KMS-11 (cell line): ENCODE results near the gene KDELR3.

Experiments
- H2AFZ ChIP-seq: fragments of 200-600 bp; sonication (generic); 2 replicates; pipeline ENCODE4 v1.6.1; 2016; ENCODE audit warnings: antibody characterized with exemption, mixed run types, low read depth
- H3K27ac ChIP-seq: fragments of 200-600 bp; sonication (generic); 2 replicates; pipeline ENCODE4 v1.6.1; 2016; ENCODE audit warnings: mild to moderate bottlenecking, mixed run types
- H3K27me3 ChIP-seq: fragments of 200-600 bp; sonication (generic); 2 replicates; pipeline ENCODE4 v1.6.1; 2017; ENCODE audit warnings: mild to moderate bottlenecking, low read depth, mixed run types, moderate library complexity; ENCODE audit not compliant: insufficient read depth
- H3K36me3 ChIP-seq: fragments of 200-600 bp; sonication (generic); 2 replicates; pipeline ENCODE4 v1.6.1; 2017; ENCODE audit warnings: mild to moderate bottlenecking, mixed run types; ENCODE audit not compliant: insufficient read depth
- H3K4me1 ChIP-seq: fragments of 200-600 bp; sonication (generic); 2 replicates; pipeline ENCODE4 v1.6.1; 2016; ENCODE audit warnings: mild to moderate bottlenecking, low read depth, mixed run types; ENCODE audit not compliant: poor library complexity, severe bottlenecking
- H3K4me2 ChIP-seq: fragments of 200-600 bp; sonication (generic); 2 replicates; pipeline ENCODE4 v1.7.0; 2016; ENCODE audit warnings: mild to moderate bottlenecking, mixed run types
- H3K4me3 ChIP-seq: fragments of 200-600 bp; sonication (generic); IDR thresholded peaks from 2 replicates; pipeline ENCODE4 v1.6.1; 2017; ENCODE audit warnings: low read depth, low read length, mixed read lengths; ENCODE audit not compliant: insufficient read depth
- H3K79me2 ChIP-seq: fragments of 200-600 bp; sonication (generic); 2 replicates; pipeline ENCODE4 v1.6.1; 2016; ENCODE audit warnings: low read depth, mixed run types; ENCODE audit not compliant: insufficient read depth
- H3K9ac ChIP-seq: fragments of 200-600 bp; sonication (generic); 2 replicates; pipeline ENCODE4 v1.6.1; 2016; ENCODE audit warnings: mild to moderate bottlenecking, mixed run types
- H4K20me1 ChIP-seq: fragments of 200-600 bp; sonication (generic); 2 replicates; pipeline ENCODE4 v1.6.1; 2016; ENCODE audit warnings: mild to moderate bottlenecking, mixed run types; ENCODE audit not compliant: insufficient read depth
- TF ChIP-seq, protein P1 (sequence below): fragments of 200-600 bp; sonication (generic); conservative IDR thresholded peaks from 2 replicates; pipeline ENCODE4 v1.6.1; 2017; ENCODE audit warnings: low read depth, mild to moderate bottlenecking, antibody characterized with exemption, low read length, moderate library complexity, mixed read lengths

Gene KDELR3

DNA sequence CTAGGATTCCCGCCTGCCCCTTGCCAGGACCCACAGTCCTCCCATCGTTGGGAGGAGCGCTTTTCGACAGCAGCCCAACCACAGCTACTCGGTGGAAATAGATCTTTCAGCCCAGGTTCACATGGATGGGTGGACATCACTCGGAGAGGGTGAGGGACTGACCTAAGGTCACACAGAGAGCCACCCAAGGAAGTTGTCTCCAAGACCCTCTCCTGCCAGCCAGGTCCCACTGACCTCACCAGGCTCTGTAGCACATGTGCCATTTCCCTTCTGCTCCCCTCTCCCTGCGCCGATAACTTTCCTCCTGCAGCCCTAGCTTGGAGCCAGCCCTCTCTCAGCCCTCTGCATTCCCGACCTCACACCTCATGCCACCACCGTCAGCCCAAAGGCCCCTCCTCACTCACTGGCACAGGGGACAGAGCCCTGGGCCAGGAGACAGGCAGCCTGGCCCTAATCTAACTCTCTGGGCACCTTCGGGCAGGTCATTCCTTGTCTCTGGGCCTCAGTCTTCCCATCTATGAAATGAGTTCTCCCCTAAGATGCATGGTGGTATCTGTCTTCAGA, 17.6 kb upstream of the KDELR3 start:
- Histone ChIP-seq H3K27me3 (peaks cover 39% of the 10 kb centered on the region; the same call in 1 of the 2 replicates), H3K4me2 (no peak overlapping the region), H3K27ac (no peak overlapping the region), H3K4me3 (no peak overlapping the region), H3K9ac (no peak overlapping the region), H3K36me3 (no peaks in the 10 kb centered on the region), H2AFZ (no peak overlapping the region), H3K4me1 (peaks cover 5% of the 10 kb centered on the region), H4K20me1 (no peaks in the 10 kb centered on the region), H3K79me2 (no peaks in the 10 kb centered on the region)
- TF ChIP-seq, protein P1, sequence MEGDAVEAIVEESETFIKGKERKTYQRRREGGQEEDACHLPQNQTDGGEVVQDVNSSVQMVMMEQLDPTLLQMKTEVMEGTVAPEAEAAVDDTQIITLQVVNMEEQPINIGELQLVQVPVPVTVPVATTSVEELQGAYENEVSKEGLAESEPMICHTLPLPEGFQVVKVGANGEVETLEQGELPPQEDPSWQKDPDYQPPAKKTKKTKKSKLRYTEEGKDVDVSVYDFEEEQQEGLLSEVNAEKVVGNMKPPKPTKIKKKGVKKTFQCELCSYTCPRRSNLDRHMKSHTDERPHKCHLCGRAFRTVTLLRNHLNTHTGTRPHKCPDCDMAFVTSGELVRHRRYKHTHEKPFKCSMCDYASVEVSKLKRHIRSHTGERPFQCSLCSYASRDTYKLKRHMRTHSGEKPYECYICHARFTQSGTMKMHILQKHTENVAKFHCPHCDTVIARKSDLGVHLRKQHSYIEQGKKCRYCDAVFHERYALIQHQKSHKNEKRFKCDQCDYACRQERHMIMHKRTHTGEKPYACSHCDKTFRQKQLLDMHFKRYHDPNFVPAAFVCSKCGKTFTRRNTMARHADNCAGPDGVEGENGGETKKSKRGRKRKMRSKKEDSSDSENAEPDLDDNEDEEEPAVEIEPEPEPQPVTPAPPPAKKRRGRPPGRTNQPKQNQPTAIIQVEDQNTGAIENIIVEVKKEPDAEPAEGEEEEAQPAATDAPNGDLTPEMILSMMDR = no peak

DNA sequence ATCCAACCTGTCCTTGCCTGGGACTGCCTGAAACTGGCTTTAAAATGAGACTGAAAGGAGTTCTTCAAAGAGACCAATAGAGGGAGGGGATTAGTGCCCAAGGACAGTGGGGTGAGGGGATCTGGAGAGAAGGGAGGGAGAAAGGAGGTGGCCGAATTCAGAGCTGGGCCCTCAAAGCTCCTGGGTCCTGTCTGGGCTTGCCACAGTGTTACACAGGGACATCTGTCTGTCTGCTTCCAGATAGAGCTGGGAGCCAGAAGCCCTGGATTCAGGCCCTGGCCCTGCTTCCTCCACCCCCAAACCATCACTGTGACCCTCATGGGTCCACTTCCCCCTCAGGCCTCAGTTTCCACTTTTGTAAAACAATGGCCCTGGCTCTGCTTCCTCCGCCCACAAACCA, 16.5 kb upstream of the KDELR3 start:
- H3K36me3 ChIP-seq = no peaks in the 10 kb centered on the region
- H3K4me2 ChIP-seq = no peak overlapping the region
- H3K9ac ChIP-seq = no peak overlapping the region
- TF ChIP-seq, protein P1 = no peak
- H3K27ac ChIP-seq = no peak overlapping the region
- H4K20me1 ChIP-seq = no peaks in the 10 kb centered on the region
- no peaks in the 10 kb centered on the region for H3K79me2 ChIP-seq
- H3K4me3 ChIP-seq = no peak overlapping the region
- no peak overlapping the region for H2AFZ ChIP-seq
- H3K27me3 ChIP-seq = peaks cover 38% of the 10 kb centered on the region; the same call in 1 of the 2 replicates
- peaks cover 9% of the 10 kb centered on the region for H3K4me1 ChIP-seq

DNA sequence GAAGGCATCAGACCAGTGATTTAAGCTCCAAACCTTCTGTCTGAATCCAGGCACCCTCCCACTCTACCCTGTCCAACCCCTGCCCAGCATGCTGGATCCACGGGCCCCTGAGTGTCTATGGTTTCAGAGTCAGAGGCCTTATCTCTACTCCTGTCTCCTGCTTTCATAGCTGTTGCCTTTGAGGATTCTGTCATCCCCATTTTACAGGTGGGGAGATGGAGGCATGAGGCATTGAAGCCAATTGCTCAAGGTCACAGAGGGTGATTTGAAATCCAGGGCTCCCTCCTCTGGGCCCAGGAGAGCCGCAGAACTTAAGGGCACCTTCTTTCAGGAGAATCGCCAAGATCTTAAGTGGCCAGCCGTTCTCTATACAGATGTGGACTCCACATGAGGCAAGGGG, 16.0 kb upstream of the KDELR3 start:
- Histone ChIP-seq H3K4me2 (no peak overlapping the region), H3K4me1 (peaks cover 13% of the 10 kb centered on the region), H3K79me2 (no peaks in the 10 kb centered on the region), H2AFZ (no peak overlapping the region), H3K36me3 (no peaks in the 10 kb centered on the region), H3K27me3 (peaks cover 38% of the 10 kb centered on the region; the same call in 1 of the 2 replicates), H3K4me3 (no peak overlapping the region), H3K9ac (no peak overlapping the region), H4K20me1 (no peaks in the 10 kb centered on the region), H3K27ac (no peak overlapping the region)
- TF ChIP-seq, protein P1 = no peak

DNA sequence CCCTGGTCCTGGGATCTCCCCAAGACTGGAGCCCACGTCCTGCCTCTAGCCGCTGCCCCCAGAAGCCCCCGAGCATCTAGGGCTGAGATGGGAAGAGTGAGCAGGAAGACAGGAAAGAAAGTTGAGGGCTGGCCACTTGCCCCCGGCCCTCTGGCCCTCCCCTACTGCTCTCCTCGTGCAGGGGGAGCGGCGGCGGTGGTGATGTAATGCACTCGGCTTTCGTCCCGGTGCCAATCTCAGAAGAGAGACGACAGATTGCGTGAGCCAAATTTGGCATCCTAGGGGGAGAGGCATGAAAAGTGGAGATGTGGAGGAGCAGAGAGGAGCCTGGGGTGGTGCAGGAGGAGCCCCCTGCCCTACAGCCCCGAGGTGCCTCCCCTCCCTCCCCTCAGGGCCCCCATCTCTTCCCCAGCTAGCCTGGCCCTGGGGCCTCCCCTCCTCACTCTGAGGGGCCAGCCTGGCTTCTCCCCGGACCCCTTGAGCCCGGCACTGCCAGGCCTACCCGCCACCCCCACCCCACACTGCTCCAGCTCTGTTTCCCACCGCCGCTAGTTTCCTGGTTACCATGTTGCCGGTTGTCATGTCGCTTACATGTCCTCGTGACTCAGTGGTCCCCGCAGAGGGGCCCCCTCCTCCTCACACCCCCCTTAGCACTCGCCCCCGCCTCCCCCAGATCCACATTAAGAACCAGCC, 15.4 kb upstream of the KDELR3 start:
- no peaks in the 10 kb centered on the region for H3K79me2 ChIP-seq
- no peak overlapping the region for H3K4me2 ChIP-seq
- H3K4me1 ChIP-seq = peaks cover 13% of the 10 kb centered on the region
- no peak overlapping the region for H3K27ac ChIP-seq
- TF ChIP-seq, protein P1 = no peak
- H3K27me3 ChIP-seq = peaks cover 38% of the 10 kb centered on the region; the same call in 1 of the 2 replicates
- H3K4me3 ChIP-seq = no peak overlapping the region
- no peak overlapping the region for H2AFZ ChIP-seq
- H4K20me1 ChIP-seq = no peaks in the 10 kb centered on the region
- no peaks in the 10 kb centered on the region for H3K36me3 ChIP-seq
- H3K9ac ChIP-seq = no peak overlapping the region
